Esophagus muscularis mucosa (tissue), 4 donors: ENCODE results near the gene CNTNAP2.

Source experiments
- CTCF ChIP-seq, 3 experiments: fragments of 200-600 bp in 2 of 3; fragments of 450-650 bp in 1 of 3; sonication (generic) in 2 of 3; IDR thresholded peaks; one replicate each; pipeline ENCODE4 v1.5.1; 2017 to 2019; ENCODE audit warnings: antibody characterized with exemption in 3 of 3, mild to moderate bottlenecking in 2 of 3, moderate library complexity in 1 of 3
- EP300 ChIP-seq: sonication (generic); formaldehyde crosslinking; IDR thresholded peaks from one replicate; pipeline ENCODE4 v1.6.1; 2017; ENCODE audit warnings: antibody characterized with exemption
- POLR2A ChIP-seq: fragments of 450-650 bp; IDR thresholded peaks from one replicate; pipeline ENCODE4 v1.6.1; 2017; ENCODE audit warnings: antibody characterized with exemption, moderate library complexity, mild to moderate bottlenecking, low read depth
- POLR2AphosphoS5 ChIP-seq, 2 donors: sonication (generic); formaldehyde crosslinking; IDR thresholded peaks; one replicate each; pipeline ENCODE4 v1.6.1; 2017; ENCODE audit warnings: antibody characterized with exemption in 2 of 2

DNA sequence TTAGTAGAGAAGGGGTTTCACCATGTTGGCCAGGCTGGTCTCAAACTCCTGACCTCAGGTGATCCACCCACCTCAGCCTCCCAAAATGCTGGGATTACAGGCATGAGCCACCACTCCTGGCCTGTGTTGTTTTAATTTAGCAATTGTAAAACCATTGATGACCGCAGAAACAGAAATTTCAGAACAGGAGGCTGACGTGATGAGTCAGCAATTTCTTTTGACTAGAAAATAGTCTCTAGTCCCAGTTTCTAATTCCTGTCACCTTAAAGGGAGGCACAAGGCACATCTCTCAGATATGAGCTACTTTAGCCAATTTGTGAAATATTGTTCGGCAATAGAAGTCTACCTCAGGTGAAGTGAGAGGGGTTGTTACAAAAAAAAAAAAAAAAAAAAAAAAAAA, 2033.1 kb downstream of the CNTNAP2 start:
- no peak for TF ChIP-seq CTCF (IDR thresholded peaks at IDR 0.05)
- TF ChIP-seq POLR2AphosphoS5 (IDR thresholded peaks at IDR 0.05), result no peak
- no peak for TF ChIP-seq EP300
- TF ChIP-seq POLR2A, result no peak
